ENCODE data around the gene NLN.
"Not testable (repeated sequence)": the region's sequence is repeated elsewhere in the genome, so short reads cannot be mapped to it uniquely, and the experiment has no call there.

Gene NLN

DNA sequence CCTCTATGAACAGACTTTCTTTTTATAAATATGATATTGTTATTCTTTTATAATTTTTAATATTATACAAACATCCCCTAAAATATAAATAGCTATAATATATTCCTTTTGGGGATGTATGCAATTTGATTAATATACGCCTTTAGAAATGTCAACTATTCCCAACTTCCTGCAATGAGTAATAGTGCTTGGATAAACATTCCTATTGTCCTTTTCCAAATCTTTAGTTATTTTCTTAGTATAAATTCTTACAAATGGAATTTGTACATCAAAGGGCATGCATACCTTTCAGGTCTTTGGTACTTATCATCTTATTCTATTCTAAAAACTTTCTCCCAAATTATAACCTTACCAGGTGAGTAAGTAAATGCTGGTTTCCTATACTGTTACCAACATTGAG lies 6.2 kb downstream of the NLN start:
- DNase-seq (ENCODE audit: extremely low spot score) = no peak
- TF ChIP-seq, protein P1, sequence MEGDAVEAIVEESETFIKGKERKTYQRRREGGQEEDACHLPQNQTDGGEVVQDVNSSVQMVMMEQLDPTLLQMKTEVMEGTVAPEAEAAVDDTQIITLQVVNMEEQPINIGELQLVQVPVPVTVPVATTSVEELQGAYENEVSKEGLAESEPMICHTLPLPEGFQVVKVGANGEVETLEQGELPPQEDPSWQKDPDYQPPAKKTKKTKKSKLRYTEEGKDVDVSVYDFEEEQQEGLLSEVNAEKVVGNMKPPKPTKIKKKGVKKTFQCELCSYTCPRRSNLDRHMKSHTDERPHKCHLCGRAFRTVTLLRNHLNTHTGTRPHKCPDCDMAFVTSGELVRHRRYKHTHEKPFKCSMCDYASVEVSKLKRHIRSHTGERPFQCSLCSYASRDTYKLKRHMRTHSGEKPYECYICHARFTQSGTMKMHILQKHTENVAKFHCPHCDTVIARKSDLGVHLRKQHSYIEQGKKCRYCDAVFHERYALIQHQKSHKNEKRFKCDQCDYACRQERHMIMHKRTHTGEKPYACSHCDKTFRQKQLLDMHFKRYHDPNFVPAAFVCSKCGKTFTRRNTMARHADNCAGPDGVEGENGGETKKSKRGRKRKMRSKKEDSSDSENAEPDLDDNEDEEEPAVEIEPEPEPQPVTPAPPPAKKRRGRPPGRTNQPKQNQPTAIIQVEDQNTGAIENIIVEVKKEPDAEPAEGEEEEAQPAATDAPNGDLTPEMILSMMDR (IDR thresholded peaks at IDR 0.05; ENCODE audit: control extremely low read depth, extremely low read depth, low read depth, missing control alignments) = no peak
- ChIA-PET CTCF (interaction anchor here (1.1 to 1.9 kb wide), 7 partner anchors 9 to 71 kb away, joined by 3 to 9 read pairs (median 4); no protein-coding TSS in a partner anchor), POLR2A (interaction anchor here (1.0 kb wide), 1 partner anchor 13 kb away, joined by 3 read pairs; no protein-coding TSS in a partner anchor)

DNA sequence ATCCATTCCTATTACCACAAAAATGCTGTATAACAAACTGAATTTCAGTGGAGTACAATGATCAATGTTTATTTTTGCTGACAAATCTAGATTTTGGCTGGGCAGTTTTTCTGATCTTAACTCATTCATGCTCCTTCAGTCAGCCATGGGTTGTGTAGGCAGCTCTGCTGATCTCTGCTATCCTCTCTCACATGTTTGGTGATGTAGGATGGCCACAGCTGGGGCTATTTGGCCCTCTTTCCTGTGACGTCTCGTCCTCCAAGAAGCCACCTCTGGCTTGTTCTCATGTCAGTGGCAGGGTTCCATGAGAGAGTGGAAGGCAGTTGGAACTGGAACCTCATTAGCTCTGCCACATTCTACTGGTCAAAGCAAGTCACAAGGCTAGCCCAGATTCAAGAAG lies 8.9 kb downstream of the NLN start:
- CTCF ChIA-PET = no interaction called here
- POLR2A ChIA-PET = no interaction called here
- no peak for DNase-seq (ENCODE audit: extremely low spot score)
- TF ChIP-seq, protein P1 (IDR thresholded peaks at IDR 0.05; ENCODE audit: control extremely low read depth, extremely low read depth, low read depth, missing control alignments) = no peak

DNA sequence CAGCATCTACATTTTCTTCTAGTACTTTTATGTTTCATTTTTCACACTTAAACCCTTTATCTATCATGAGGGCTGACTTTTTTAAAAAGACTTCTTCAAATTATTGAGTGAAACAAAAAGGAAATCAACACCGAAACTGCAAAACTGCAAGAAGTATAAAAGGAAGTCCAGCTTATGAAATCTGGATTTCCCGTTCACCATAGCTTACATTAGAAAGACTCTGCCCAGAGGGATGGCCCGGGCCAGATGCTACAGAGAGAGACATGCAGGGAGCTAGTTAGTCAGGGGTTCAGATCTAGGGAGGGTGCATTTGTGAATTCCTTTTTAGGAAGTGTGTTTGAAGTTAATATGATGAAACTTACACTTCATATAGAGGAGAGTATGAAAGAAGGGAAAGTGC lies 10.0 kb downstream of the NLN start:
- CTCF ChIA-PET; DNase-seq (ENCODE audit: extremely low spot score): not testable (repeated sequence)
- POLR2A ChIA-PET = interaction anchor here (0.6 kb wide), 1 partner anchor 14 kb away, joined by 4 read pairs; no protein-coding TSS in a partner anchor

DNA sequence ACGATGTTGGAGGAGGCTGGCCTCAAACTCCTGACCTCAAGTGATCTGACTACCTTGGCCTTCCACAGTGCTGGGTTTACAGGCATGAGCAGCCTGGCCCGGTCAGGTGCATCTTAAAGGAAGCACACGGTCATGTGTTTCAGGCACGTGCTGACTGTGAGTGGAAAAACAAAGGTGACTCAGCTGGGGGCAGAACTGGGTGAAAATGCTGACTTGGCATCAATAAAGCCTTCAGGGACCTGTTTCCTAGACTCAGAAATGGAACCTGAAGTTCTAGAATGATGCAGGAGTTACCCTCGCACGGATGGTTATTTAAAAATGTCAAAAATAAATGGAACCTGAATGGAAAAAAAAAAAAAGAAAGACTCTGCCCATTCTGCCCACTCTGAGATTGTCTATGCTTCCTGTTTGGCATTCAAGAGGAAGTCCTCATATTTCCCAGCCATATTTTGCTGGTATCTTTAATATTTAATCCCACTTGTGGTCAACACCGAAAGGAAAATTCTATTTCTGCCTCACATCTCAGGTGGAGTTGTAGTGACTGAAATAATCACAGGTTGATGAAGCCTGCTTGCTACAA lies 12.3 kb downstream of the NLN start:
- DNase-seq (ENCODE audit: extremely low spot score); POLR2A ChIA-PET; CTCF ChIA-PET: not testable (repeated sequence)

DNA sequence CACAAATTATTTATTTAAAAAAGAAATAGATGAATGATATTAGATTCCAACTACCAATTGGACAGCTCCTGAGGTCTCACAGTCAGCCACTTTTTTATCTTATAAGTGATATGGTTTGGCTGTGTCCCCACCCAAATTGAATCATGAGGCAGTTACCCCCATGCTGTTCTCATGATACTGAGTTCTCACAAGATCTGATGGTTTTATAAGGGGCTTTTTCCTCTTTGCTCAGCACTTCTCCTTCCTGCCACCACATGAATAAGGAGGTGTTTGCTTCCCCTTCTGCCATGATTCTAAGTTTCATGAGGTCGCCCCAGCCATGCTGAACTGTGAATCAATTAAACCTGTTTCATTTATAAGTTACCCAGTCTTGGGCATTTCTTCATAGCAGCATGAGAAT lies 12.9 kb downstream of the NLN start:
- TF ChIP-seq, protein P1 (IDR thresholded peaks at IDR 0.05; ENCODE audit: control extremely low read depth, extremely low read depth, low read depth, missing control alignments) = no peak
- DNase-seq (ENCODE audit: extremely low spot score) = no peak
- ChIA-PET POLR2A (no interaction called here), CTCF (no interaction called here)

DNA sequence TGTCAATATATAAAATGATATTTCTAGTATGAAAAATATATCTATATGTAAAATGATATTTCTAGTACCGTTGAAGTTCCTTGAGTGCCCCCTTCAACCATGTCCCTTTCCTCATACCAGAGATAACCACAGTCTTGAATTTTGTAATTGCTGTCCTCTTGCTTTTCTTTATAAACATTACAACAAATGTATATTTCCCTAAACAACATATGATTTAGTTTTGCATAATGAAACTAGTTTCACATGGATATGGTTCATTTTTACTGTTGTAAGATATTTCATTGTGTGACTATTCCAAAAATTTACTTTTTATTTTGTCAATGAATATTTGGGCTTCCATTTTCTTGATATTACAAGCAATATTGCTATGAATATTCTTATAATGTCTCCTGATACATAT lies 14.0 kb downstream of the NLN start:
- CTCF ChIA-PET = no interaction called here
- DNase-seq (ENCODE audit: extremely low spot score) = no peak
- POLR2A ChIA-PET = no interaction called here
- TF ChIP-seq, protein P1 (IDR thresholded peaks at IDR 0.05; ENCODE audit: control extremely low read depth, extremely low read depth, low read depth, missing control alignments) = no peak

DNA sequence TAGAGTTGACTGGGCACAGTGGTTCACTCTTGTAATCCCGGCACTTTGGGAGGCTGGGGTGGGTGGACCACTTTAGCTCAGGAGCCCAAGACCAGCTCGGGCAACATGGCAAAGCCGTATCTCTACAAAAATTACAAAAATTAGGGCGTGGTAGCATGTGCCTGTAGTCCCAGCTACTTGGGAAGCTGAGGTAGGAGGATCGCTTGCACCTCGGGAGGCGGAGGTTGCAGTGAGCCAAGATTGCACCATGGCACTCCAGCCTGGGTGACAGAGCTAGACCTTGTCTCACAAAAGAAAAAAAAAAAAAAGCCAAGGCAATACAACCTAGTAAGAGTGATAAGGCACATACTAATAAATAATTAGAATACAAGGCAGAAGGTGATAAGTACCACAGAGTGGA lies 15.8 kb downstream of the NLN start:
- ChIA-PET POLR2A (no interaction called here), CTCF (interaction anchor here (0.8 to 1.2 kb wide), 2 partner anchors 14 to 20 kb away, joined by 3 read pairs; no protein-coding TSS in a partner anchor)
- TF ChIP-seq, protein P1 (IDR thresholded peaks at IDR 0.05; ENCODE audit: control extremely low read depth, extremely low read depth, low read depth, missing control alignments) = no peak
- no peak for DNase-seq (ENCODE audit: extremely low spot score)

DNA sequence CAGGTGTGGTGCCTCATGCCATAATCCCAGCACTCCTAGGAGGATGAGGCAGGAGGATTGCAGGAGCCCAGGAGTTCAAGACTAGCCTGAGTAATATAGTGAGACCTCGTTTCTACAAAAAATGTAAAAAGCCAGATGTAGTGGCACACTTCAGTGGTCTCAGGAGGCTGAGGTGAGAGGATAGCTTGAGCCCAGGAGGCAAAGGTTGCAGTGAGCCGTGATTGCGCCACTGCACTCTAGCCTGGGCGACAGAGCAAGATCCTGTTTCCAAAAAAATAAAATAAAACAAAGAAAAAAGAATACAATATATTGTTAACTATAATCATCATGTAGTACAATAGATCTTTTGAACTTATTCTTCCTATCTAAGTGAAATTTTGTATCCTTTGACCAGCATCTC lies 16.3 kb downstream of the NLN start:
- DNase-seq (ENCODE audit: extremely low spot score) = no peak
- ChIA-PET POLR2A (no interaction called here), CTCF (interaction anchor here (0.8 kb wide), 1 partner anchor 15 kb away, joined by 3 read pairs; no protein-coding TSS in a partner anchor)
- TF ChIP-seq, protein P1 (IDR thresholded peaks at IDR 0.05; ENCODE audit: control extremely low read depth, extremely low read depth, low read depth, missing control alignments) = no peak

All from GM10248 (cell line).